Stimulated activated naive CD8-positive, alpha-beta T cell treated with anti-CD3 and anti-CD28 coated beads, Interleukin-15, amount 100 ng/mL, for 72 hours (primary cell): ENCODE data around the gene NOXO1.
A peak's percentile ranks its signal among the peaks of the same experiment; 100 is the strongest.
"Not testable (repeated sequence)": the region's sequence is repeated elsewhere in the genome, so short reads cannot be mapped to it uniquely, and the experiment has no call there.

ENCODE experiments used
- ATAC-seq: fragments of 150-1000 bp; cut with Tn5 transposase; 2 replicates; pipeline ENCODE4 v1.10.0; 2021; ENCODE audit warnings: mild to moderate bottlenecking, moderate library complexity
- DNase-seq, 2 donors: peaks; one replicate each; pipeline ENCODE4 v3.0.0; 2021 to 2022
- H3K27ac Mint-ChIP-seq, 2 donors: one replicate each; pipeline ENCODE4 v1.8.0; 2022; ENCODE audit warnings: mild to moderate bottlenecking in 2 of 2, mixed read lengths in 2 of 2, moderate library complexity in 2 of 2
- H3K27me3 Mint-ChIP-seq: one replicate; pipeline ENCODE4 v1.8.0; 2022; ENCODE audit warnings: mixed read lengths
- H3K4me1 Mint-ChIP-seq: one replicate; pipeline ENCODE4 v1.8.0; 2022; ENCODE audit warnings: mild to moderate bottlenecking, mixed read lengths
- H3K4me3 Mint-ChIP-seq, 2 donors: one replicate each; pipeline ENCODE4 v1.8.0; 2022; ENCODE audit warnings: mild to moderate bottlenecking in 2 of 2, mixed read lengths in 2 of 2, moderate library complexity in 1 of 2
- H3K9me3 Mint-ChIP-seq, 2 donors: one replicate each; pipeline ENCODE4 v1.8.0; 2022; ENCODE audit warnings: mixed read lengths in 2 of 2

The NOXO1 gene

DNA sequence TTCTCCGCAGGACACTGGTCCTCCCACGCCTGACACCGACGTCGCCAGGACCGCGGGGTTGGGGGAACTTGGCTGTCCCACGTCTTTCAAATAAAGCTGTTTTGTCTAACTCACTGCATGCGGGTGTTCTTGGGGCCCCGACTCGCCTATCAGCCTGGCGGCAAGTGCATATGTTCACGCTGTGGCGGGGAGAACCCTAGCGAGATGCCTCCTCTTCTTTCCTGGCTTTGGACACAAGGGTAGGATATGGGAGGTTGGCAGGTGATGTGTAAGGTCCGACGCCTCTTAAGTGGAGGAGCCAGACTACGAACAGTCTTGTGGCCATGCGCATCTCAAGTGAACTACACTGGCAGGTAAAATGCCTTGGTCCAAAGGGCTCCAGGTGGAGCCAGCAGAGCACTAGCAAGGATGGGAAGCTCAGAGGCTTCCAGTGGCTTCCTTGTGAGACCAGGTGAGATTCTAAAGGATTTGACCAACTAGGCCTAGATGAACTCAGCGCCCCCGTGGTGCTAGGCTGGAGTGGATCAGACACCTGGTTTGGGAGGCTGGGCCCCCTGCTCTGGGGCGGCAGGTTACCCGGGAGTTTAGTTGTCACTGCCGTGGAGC lies 15.8 kb downstream of the NOXO1 start:
- DNase-seq (peak in 1 of 2 donors; percentile 23), ATAC-seq (no peak)
- peak overlapping the region; percentile 94 to 98 for H3K4me3 Mint-ChIP-seq
- H3K9me3 Mint-ChIP-seq, result no peaks in the 10 kb centered on the region
- H3K4me1 Mint-ChIP-seq, result peaks cover 59% of the 10 kb centered on the region
- H3K27me3 Mint-ChIP-seq, result no peaks in the 10 kb centered on the region
- H3K27ac Mint-ChIP-seq, result peak overlapping the region; percentile 98

DNA sequence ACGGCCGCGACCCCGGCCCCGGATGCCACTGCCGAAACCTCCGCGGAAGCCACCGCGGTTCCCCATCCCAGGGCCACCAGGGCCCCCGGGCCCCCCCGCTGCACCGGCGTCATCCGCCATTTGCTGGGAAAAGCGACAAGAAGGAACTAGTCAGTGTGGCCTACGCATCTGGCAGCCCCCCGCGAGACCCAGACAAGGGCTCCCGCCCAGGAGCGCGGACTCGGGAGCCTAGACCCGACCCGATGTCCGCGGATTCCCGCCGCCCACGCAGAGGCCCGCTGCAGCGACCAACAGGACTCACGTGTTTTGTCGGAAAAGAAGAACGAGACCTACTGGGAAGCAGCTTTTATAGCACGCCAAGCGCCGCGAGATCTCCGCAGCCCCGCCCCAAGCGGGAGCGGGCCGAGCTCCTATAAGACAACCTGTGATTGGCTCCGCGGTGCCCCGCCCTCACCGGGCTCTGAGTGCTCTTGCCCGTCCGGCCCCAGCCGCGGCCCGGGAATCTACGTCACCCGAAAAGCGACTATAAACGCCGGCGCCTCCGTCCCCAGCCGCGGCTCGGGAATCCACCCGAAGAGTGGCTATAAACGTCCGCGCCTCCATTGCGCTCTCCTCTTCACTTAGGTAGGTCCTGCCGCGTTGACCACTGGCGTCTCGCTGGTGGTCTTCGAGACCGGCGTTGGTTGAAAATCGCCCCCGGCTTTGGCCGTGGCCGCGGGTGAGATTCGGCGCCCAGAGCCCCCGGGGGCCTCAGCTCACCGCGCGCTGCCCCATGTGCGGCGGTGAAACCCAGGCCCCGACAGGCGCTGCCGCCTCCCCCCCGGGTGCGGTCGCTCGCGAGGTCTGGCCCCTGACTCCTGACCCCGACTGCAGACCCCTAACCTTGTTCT lies 16.5 kb downstream of the NOXO1 start, which contains the start of gene RPS2:
RPS2 (minus strand) TSS at position 321 of the 890 bp plus-strand sequence; CDS start at position 120, 201 bp downstream.
- peak within 1 kb of the TSS; percentile 98 for H3K27ac Mint-ChIP-seq
- ATAC-seq (peak; percentile 91), DNase-seq (peak; percentile 96 to 99)
- peaks cover 60% of the 10 kb centered on the region for H3K4me1 Mint-ChIP-seq
- H3K4me3 Mint-ChIP-seq, result peak within 1 kb of the TSS; percentile 94 to 98
- no peaks in the 10 kb centered on the region for H3K9me3 Mint-ChIP-seq
- H3K27me3 Mint-ChIP-seq, result no peaks in the 10 kb centered on the region

DNA sequence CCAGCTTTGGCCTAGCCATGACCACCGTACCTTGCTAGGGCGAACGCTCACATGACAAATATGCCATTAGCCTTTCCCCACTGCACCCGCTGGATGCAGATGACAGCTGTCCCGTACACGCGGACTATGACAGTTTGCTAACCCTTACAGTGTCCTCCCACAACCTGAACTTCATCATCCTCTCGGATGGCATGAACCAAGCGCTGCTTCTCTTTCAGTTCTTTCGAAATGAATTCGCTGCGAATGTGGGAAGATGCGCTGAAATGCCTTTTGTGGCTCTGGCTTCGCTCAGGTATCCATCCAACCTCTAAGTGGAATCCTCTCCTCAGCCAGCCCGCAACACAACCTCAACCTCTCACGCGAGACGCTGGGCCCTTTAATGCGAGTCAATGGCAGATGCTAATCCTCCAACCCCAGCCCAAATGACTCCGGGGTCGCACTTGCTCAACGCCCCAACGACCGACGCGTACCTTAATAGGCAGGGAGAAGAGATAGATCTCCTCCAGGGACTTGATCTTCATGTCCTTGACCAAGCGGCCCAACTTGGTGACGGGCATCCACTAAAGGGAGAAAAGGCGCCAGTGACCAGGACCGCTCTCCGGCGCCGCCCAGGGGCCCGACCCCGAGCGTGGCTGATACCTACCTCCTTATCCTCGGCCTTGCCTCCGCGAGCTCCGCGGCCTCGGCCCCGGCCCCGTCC lies 17.3 kb downstream of the NOXO1 start:
- DNase-seq (no peak), ATAC-seq (peak; percentile 6)
- no peaks in the 10 kb centered on the region for H3K9me3 Mint-ChIP-seq
- H3K27ac Mint-ChIP-seq, result peak overlapping the region; percentile 96 to 98
- peaks cover 65% of the 10 kb centered on the region for H3K4me1 Mint-ChIP-seq
- H3K27me3 Mint-ChIP-seq, result no peaks in the 10 kb centered on the region
- H3K4me3 Mint-ChIP-seq, result peak overlapping the region; percentile 94 to 98

DNA sequence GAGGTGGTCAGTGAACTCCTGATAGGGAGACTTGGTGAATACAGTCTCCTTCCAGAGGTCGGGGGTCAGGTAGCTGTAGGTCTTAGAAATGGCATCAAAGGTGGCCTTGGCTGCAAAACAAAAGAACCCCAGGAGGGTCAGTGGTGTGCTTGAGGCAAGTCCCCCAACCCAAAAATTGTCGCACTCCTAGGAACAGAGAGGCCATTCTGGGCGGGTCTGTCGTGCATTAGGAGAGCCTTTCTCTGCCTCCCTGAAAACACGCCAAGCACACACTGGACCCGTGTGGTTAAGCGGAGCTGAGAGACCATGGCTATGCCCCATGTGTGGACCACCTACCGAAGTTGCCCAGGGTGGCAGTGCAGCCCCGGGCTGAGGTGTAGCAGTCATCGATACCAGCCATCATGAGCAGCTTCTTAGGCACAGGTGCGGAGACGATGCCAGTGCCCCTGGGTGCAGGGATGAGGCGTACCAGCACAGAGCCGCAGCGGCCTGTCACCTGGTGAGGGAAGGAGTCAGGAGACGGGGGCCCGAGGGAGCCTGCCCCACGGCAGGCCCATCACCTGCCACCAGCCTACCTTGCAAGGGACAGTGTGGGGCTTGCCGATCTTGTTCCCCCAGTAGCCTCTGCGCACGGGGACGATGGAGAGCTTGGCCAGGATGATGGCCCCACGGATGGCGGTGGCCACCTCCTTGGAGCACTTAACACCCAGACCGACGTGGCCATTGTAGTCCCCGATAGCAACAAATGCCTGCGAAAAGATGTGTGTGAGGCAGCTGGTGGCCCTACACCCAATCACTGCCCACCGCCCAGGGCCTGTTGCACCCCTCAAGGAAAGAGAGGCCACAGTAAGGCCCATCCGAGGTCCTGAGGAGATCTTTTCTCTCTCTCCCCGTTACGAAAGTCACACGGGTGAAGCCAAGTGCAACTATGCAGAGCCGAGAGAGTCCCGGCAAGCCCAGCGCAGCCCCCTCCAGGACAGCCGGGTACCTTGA lies 18.8 kb downstream of the NOXO1 start:
- not testable (repeated sequence) for DNase-seq, H3K9me3 Mint-ChIP-seq, ATAC-seq, H3K27me3 Mint-ChIP-seq
- H3K4me1 Mint-ChIP-seq, result peaks cover 66% of the 10 kb centered on the region
- peak overlapping the region; percentile 96 to 98 for H3K27ac Mint-ChIP-seq
- H3K4me3 Mint-ChIP-seq, result peak overlapping the region; percentile 94 to 98

DNA sequence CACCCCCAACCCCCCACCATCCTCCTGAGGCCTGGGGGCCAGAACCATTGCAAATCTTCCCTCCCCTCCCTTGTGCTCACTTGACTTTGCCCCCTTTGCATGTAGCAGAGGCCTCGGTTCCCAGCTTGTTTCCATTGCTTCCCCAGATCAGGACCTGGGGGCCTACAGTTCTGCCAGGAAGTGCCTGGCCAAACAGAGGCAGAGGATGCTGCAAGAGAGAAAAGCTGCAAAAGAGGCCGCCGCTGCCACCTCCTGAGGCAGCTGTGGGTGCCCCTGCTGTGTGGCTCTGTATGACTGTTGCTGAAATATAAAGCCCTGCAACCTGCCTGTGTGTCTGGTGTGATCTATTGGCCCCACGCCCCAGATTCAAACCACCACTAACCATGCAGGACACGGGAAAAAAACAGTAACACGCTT lies 19.6 kb downstream of the NOXO1 start:
- Mint-ChIP-seq H3K27me3 (no peaks in the 10 kb centered on the region), H3K9me3 (no peaks in the 10 kb centered on the region), H3K27ac (peak overlapping the region in 1 of 2 donors; percentile 72), H3K4me3 (peak overlapping the region; percentile 94 to 98), H3K4me1 (peaks cover 61% of the 10 kb centered on the region)
- ATAC-seq (no peak), DNase-seq (no peak)

DNA sequence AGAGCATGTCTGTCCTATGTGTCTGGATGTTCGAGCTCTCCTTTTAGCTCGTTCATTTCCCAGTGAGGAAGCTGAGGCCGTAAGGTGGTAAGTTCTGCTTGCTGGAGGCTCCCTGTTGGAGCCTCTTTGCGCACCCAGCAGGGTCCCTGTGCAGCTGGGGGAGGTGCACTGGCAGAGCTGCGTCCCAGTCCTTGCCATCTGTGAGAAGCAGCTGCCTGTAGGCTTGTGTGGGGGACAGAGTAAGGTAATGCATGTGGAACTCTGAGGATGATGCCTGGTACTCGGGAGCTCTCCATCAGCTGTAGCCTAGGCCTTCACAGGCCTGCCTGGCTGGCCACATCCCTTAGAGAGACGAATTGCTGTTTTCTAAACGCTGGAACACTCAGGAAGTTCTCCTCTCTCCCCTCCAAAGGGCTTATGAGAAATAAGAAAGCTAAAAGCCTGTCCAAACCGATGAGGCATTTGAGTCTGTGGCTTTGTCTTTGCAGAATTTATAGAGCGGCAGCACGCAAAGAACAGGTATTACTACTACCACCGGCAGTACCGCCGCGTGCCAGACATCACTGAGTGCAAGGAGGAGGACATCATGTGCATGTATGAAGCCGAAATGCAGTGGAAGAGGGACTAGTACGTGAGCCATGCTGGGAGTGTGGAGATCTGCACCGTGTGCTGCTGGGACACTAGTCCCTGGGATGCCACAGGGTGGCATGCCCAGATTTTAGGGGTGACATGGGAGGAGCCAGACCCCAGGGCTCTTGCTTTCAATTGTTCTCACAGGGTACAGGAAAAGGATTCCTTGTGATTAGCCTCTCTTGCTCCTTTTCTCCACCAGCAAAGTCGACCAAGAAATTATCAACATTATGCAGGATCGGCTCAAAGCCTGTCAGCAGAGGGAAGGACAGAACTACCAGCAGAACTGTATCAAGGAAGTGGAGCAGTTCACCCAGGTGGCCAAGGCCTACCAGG lies 20.3 kb downstream of the NOXO1 start:
- Mint-ChIP-seq H3K4me3 (peak overlapping the region; percentile 84 to 97), H3K4me1 (peaks cover 60% of the 10 kb centered on the region), H3K9me3 (no peaks in the 10 kb centered on the region), H3K27me3 (no peaks in the 10 kb centered on the region), H3K27ac (peak overlapping the region; percentile 91 to 98)
- peak in 1 of 2 donors; percentile 40 for DNase-seq
- peak; percentile 5 for ATAC-seq

DNA sequence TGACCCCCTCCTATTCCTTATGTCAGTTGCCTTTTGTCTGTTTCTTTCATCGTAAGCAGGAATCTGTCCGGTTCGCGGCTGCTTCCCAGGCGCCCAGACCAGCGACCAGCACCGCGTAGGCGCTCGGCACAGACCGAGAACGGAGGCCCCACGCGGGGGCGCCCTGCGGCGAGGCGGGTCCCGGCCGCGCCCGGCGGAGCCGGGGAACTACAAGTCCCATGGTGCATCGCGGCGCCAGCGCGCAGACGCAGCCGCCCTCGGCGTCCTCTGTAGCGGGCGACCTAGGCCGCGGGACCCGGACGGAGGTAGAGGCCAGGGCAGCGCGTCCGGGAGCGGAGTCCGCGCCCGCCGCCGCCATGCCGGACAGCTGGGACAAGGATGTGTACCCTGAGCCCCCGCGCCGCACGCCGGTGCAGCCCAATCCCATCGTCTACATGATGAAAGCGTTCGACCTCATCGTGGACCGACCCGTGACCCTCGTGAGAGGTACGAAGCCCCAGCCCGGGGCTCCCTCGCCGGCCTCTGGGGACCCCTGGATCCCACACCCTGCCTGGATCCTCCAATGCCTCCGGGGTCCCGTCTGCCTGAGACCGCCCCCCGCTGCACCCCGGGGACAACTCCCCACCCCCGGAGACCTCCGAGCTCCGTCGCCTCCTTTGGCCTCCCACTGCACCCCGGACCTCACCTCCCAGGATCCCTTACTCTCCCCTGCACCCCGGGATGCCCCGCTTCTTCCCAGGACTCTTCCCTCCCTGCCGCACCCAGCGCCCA lies 21.8 kb downstream of the NOXO1 start, which contains the start of gene NDUFB10:
NDUFB10 (plus strand) TSS at position 270 of the 771 bp plus-strand sequence; CDS start at position 357, 87 bp downstream.
- H3K4me3 Mint-ChIP-seq, result peak within 1 kb of the TSS; percentile 84 to 97
- H3K27me3 Mint-ChIP-seq, result no peaks in the 10 kb centered on the region
- DNase-seq (peak; percentile 90 to 91), ATAC-seq (peak; percentile 85)
- no peaks in the 10 kb centered on the region for H3K9me3 Mint-ChIP-seq
- H3K4me1 Mint-ChIP-seq, result peaks cover 54% of the 10 kb centered on the region
- peak within 1 kb of the TSS; percentile 91 to 98 for H3K27ac Mint-ChIP-seq

DNA sequence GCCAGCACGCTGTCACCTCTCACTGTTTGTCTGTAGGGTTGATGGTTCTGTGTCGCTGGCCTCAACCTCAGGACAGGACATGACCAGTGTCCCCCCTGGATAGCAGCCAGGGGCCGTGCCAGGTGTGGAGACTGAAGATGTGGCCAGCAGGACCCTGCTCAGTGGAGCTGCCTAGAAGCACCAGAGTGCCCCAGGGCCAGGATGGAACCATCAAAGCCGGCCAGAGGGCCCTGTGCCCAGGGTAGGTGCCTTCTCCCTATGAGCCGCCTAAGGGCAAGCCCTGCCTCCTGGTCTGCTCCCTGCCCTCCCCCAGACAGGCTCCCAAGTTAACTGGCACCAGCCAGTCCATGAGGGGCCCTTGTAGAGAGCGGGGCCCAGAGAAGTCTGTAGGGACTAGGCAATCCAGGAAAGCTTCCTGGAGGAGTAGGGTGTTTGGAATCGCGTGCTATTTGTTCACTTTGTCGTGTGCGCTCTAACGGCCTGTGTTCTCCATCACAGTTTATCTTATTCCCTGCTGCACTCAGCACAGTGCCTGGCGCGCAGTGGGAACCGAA lies 22.5 kb downstream of the NOXO1 start:
- DNase-seq, result peak in 1 of 2 donors; percentile 34
- Mint-ChIP-seq H3K27ac (peak overlapping the region; percentile 78 to 91), H3K27me3 (no peaks in the 10 kb centered on the region), H3K9me3 (no peaks in the 10 kb centered on the region), H3K4me1 (peaks cover 49% of the 10 kb centered on the region), H3K4me3 (peak overlapping the region; percentile 84 to 97)
- peak; percentile 6 for ATAC-seq

DNA sequence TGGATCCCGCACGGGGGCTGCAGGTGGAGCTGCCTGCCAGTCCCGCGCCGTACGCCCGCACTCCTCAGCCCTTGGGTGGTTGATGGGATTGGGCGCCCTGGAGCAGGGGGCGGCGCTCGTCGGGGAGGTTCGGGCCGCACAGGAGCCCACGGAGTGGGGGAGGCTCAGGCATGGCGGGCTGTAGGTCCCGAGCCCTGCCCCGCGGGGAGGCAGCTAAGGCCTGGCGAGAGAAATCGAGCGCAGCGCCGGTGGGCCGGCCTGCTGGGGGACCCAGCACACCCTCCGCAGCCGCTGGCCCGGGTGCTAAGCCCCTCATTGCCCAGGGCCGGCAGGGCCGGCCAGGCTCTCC lies 23.2 kb downstream of the NOXO1 start:
- not testable (repeated sequence) for ATAC-seq, H3K9me3 Mint-ChIP-seq, H3K27me3 Mint-ChIP-seq, H3K27ac Mint-ChIP-seq, DNase-seq
- Mint-ChIP-seq H3K4me3 (peak overlapping the region in 1 of 2 donors; percentile 18), H3K4me1 (peaks cover 42% of the 10 kb centered on the region)

DNA sequence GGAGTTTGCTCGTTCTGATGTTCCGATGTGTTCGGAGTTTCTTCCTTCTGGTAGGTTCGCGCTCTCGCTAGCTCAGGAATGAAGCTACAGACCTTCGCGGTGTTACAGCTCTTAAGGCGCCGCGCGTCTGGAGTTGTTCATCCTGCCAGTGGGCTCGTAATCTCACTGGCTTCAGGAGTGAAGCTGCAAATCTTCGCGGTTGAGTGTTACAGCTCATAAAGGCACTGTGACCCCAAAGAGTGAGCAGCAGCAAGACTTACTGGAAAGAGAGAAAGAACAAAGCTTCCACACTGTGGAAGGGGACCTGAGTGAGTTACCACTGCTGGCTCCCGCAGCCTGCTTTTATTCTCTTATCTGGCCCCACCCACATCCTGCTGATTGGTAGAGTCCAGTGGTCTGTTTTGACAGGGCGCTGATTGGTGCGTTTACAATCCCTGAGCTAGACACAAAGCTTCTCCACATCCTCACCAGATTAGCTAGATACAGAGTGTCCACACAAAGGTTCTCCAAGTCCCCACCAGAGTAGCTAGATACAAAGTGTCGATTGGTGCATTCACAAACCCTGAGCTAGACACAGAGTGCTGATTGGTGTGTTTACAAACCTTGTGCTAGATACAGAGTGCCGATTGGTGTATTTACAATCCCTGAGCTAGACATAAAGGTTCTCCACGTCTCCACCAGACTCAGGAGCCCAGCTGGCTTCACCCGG lies 23.7 kb downstream of the NOXO1 start:
- H3K27me3 Mint-ChIP-seq, DNase-seq, H3K9me3 Mint-ChIP-seq, ATAC-seq: not testable (repeated sequence)
- H3K4me3 Mint-ChIP-seq, result peak overlapping the region in 1 of 2 donors; percentile 18
- H3K4me1 Mint-ChIP-seq, result peaks cover 40% of the 10 kb centered on the region
- peak overlapping the region in 1 of 2 donors; percentile 56 for H3K27ac Mint-ChIP-seq

DNA sequence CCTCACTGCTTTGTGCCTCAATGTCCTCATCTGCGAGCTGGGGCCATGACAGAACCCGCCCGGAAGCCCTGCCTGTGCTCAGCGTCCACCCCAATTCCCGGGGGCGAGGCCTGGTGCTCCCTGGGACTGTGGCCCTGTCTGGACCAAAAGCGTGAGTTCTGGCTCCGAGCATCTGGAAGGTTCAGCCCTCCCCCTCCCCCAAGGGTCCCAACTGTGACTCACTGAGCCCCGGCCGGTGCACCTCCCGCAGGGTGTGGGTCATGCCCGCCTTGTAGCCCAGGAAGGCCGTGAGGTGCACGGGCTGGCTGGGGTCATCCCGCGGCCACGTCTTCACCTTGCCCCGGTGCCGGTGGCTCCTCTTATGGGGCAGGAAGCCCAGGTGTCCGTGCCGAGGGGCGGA lies 27.5 kb downstream of the NOXO1 start:
- Mint-ChIP-seq H3K4me3 (no peak overlapping the region), H3K27ac (no peak overlapping the region)

DNA sequence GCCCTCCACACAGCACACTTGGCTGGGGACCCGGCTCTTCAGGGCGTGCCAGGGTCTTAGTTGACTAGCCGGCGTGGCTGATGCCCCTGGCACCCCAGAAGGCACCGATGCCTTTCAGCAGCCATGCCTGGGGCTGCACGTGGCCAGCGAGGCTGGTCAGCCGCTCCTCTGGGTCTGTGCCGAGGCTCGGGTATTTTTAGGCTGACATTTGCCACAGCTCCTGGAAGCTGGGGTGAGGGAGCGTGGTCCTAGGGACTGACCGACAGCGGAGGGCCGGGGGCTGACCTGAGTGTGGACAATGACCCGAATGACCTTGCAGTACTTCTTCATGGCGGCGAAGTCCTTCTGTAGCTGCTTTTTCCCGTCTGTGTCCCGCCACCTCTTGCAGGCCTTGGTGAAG lies 30.7 kb downstream of the NOXO1 start:
- no peak for ATAC-seq
- Mint-ChIP-seq H3K9me3 (no peaks in the 10 kb centered on the region), H3K27ac (no peak overlapping the region)

More for the DNA sequence above, 27.5 kb downstream of the NOXO1 start:
- no peak for ATAC-seq
- peaks cover 8% of the 10 kb centered on the region for H3K4me1 Mint-ChIP-seq
- no peak for DNase-seq
- no peaks in the 10 kb centered on the region for H3K27me3 Mint-ChIP-seq
- no peaks in the 10 kb centered on the region for H3K9me3 Mint-ChIP-seq

More for the DNA sequence above, 30.7 kb downstream of the NOXO1 start:
- no peak for DNase-seq
- H3K4me1 Mint-ChIP-seq, result peaks cover 6% of the 10 kb centered on the region
- no peak overlapping the region for H3K4me3 Mint-ChIP-seq
- H3K27me3 Mint-ChIP-seq, result no peaks in the 10 kb centered on the region
